CD14-positive monocyte (primary cell): ENCODE results near the gene TGFBR3. TPM values are rescaled to one million over a fixed set of nuclear protein-coding genes. Genes with fewer than 3 reads are reported as not detected.

ENCODE experiments used
- DNase-seq, 3 donors: peaks; one replicate each; pipeline ENCODE4 v3.0.0-alpha.2; 2011 to 2022
- H2AFZ ChIP-seq: 2 replicates; pipeline ENCODE4 v1.6.0; 2012; ENCODE audit warnings: mild to moderate bottlenecking, low read depth, low read length, inconsistent platforms; ENCODE audit not compliant: insufficient read depth, poor library complexity, severe bottlenecking
- H3K27ac ChIP-seq, 2 donors: 1 replicate in 1 of 2; 2 replicates in 1 of 2; pipeline ENCODE4 v1.5.1; 2012 to 2013; ENCODE audit warnings: low read length in 2 of 2, control low read depth in 1 of 2, inconsistent platforms in 1 of 2, low read depth in 1 of 2, mild to moderate bottlenecking in 1 of 2
- H3K27me3 ChIP-seq, 2 donors: one replicate each; pipeline versions ENCODE4 v1.6.0 to v1.6.1; 2011 to 2013; ENCODE audit warnings: low read length in 2 of 2; ENCODE audit not compliant: control insufficient read depth in 2 of 2, insufficient read depth in 2 of 2
- H3K36me3 ChIP-seq, 2 donors: replicated peaks in 1 of 2; 1 replicate in 1 of 2; 2 replicates in 1 of 2; pipeline versions ENCODE4 v1.5.1 to v1.6.1; 2012 to 2013; ENCODE audit warnings: low read length in 2 of 2, control low read depth in 1 of 2, inconsistent platforms in 1 of 2, mild to moderate bottlenecking in 1 of 2; ENCODE audit not compliant: insufficient read depth in 2 of 2, control insufficient read depth in 1 of 2
- H3K4me1 ChIP-seq, 2 donors: 1 replicate in 1 of 2; 2 replicates in 1 of 2; pipeline versions ENCODE4 v1.5.1 to v1.6.1; 2012 to 2013; ENCODE audit warnings: low read length in 2 of 2, control low read depth in 1 of 2, inconsistent platforms in 1 of 2, mild to moderate bottlenecking in 1 of 2, moderate library complexity in 1 of 2; ENCODE audit not compliant: insufficient read depth in 2 of 2, control insufficient read depth in 1 of 2
- H3K4me2 ChIP-seq: replicated peaks from 2 replicates; pipeline ENCODE3; 2012; ENCODE audit warnings: low read length, moderate library complexity, mild to moderate bottlenecking; ENCODE audit not compliant: poor library complexity, severe bottlenecking; ENCODE audit errors: extremely low read depth
- H3K4me3 ChIP-seq, 3 experiments: fragments of 200-600 bp in 1 of 3; sonication (generic) in 1 of 3; replicated peaks in 1 of 3; 1 replicate in 2 of 3; 2 replicates in 1 of 3; pipeline ENCODE4 v1.5.1; 2011 to 2013; ENCODE audit warnings: low read length in 3 of 3, mild to moderate bottlenecking in 3 of 3, control low read depth in 2 of 3, low read depth in 2 of 3, inconsistent platforms in 1 of 3, moderate library complexity in 1 of 3
- H3K79me2 ChIP-seq: 2 replicates; pipeline ENCODE4 v1.6.0; 2012; ENCODE audit warnings: mild to moderate bottlenecking, control low read depth, inconsistent platforms, low read length, moderate library complexity; ENCODE audit not compliant: insufficient read depth
- H3K9ac ChIP-seq: 2 replicates; pipeline ENCODE4 v1.6.0; 2017; ENCODE audit warnings: low read length, mild to moderate bottlenecking; ENCODE audit not compliant: insufficient read depth, poor library complexity, severe bottlenecking
- H3K9me3 ChIP-seq, 2 donors: replicated peaks in 1 of 2; 1 replicate in 1 of 2; 2 replicates in 1 of 2; pipeline versions ENCODE4 v1.5.1 to v1.6.1; 2012 to 2013; ENCODE audit warnings: low read length in 2 of 2, control low read depth in 1 of 2; ENCODE audit not compliant: control insufficient read depth in 1 of 2, insufficient read depth in 1 of 2
- H4K20me1 ChIP-seq: 2 replicates; pipeline ENCODE4 v1.6.0; 2012; ENCODE audit warnings: mild to moderate bottlenecking, low read length, control low read depth, moderate library complexity; ENCODE audit not compliant: insufficient read depth
- H3K27ac Mint-ChIP-seq, 7 donors: one replicate each; pipeline ENCODE4 v1.8.0; 2020; ENCODE audit warnings: mild to moderate bottlenecking in 7 of 7, mixed read lengths in 7 of 7, moderate library complexity in 6 of 7, inconsistent platforms in 2 of 7
- H3K27me3 Mint-ChIP-seq, 3 donors: one replicate each; pipeline ENCODE4 v1.8.0; 2021 to 2022; ENCODE audit warnings: low read depth in 3 of 3, mild to moderate bottlenecking in 3 of 3, mixed read lengths in 3 of 3, moderate library complexity in 3 of 3, inconsistent platforms in 1 of 3
- H3K36me3 Mint-ChIP-seq, 2 donors: one replicate each; pipeline ENCODE4 v1.8.0; 2020; ENCODE audit warnings: mixed read lengths in 2 of 2, inconsistent platforms in 1 of 2, mild to moderate bottlenecking in 1 of 2
- H3K4me1 Mint-ChIP-seq: one replicate; pipeline ENCODE4 v1.8.0; 2020; ENCODE audit warnings: mild to moderate bottlenecking, mixed read lengths
- H3K4me3 Mint-ChIP-seq, 2 donors: one replicate each; pipeline ENCODE4 v1.8.0; 2020; ENCODE audit warnings: mild to moderate bottlenecking in 2 of 2, mixed read lengths in 2 of 2, moderate library complexity in 1 of 2
- H3K9me3 Mint-ChIP-seq, 7 donors: one replicate each; pipeline ENCODE4 v1.8.0; 2020 to 2022; ENCODE audit warnings: mixed read lengths in 7 of 7, mild to moderate bottlenecking in 6 of 7, moderate library complexity in 6 of 7, inconsistent platforms in 2 of 7
- WGBS: methylation state at CpG from one replicate; pipeline ENCODE4 v1.1.5; 2013; ENCODE audit warnings: missing lambda C conversion rate; ENCODE audit not compliant: insufficient coverage; 5-methylcytosine and 5-hydroxymethylcytosine counted together
- intact Hi-C, 2 donors: fragments of 100-400 bp; cut with micrococcal nuclease; formaldehyde crosslinking; loops; one replicate each; pipeline versions ENCODE4 v1.15.0 to v1.15.1; 2023
- polyA plus RNA-seq, 3 donors: library from polyadenylated mRNA; depleted of rRNA in 1 of 3; unstranded in 2 of 3; stranded (reverse) in 1 of 3; fragments of 300-500 nt in 2 of 3; fragments of >200 nt in 1 of 3; fragmentation: Illumina TruSeq in 2 of 3; gene quantifications; 1 replicate in 2 of 3; 2 replicates in 1 of 3; pipeline ENCODE4 v1.2.3, GENCODE V29; 2012 to 2021
- TF ChIP-seq, protein P1 (sequence below): fragments of 200-600 bp; IDR thresholded peaks from one replicate; pipeline ENCODE4 v1.8.0; 2022; ENCODE audit warnings: antibody characterized with exemption, mild to moderate bottlenecking

The TGFBR3 gene
- polyA plus RNA-seq, 3 donors: 0.09 to 0.28 (median 0.20) TPM

GRCh38 chr1:91704746-91705145 lies 181.2 kb downstream of the TGFBR3 start:
- H3K4me1 Mint-ChIP-seq: no peaks in the 10 kb centered on the region
- intact Hi-C loops: no loop called here
- no peaks in the 10 kb centered on the region for H3K36me3 ChIP-seq
- H4K20me1 ChIP-seq: no peaks in the 10 kb centered on the region
- H3K4me1 ChIP-seq: no peaks in the 10 kb centered on the region
- TF ChIP-seq, protein P1, sequence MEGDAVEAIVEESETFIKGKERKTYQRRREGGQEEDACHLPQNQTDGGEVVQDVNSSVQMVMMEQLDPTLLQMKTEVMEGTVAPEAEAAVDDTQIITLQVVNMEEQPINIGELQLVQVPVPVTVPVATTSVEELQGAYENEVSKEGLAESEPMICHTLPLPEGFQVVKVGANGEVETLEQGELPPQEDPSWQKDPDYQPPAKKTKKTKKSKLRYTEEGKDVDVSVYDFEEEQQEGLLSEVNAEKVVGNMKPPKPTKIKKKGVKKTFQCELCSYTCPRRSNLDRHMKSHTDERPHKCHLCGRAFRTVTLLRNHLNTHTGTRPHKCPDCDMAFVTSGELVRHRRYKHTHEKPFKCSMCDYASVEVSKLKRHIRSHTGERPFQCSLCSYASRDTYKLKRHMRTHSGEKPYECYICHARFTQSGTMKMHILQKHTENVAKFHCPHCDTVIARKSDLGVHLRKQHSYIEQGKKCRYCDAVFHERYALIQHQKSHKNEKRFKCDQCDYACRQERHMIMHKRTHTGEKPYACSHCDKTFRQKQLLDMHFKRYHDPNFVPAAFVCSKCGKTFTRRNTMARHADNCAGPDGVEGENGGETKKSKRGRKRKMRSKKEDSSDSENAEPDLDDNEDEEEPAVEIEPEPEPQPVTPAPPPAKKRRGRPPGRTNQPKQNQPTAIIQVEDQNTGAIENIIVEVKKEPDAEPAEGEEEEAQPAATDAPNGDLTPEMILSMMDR: no peak
- H3K36me3 Mint-ChIP-seq: no peaks in the 10 kb centered on the region
- no peak overlapping the region for H3K27ac Mint-ChIP-seq
- H3K4me2 ChIP-seq: no peak overlapping the region
- H3K27me3 Mint-ChIP-seq: peaks cover 1 to 3% (median 2%) of the 10 kb centered on the region in 3 donors
- H3K9me3 ChIP-seq: no peaks in the 10 kb centered on the region
- no peak overlapping the region for H3K9ac ChIP-seq
- H3K9me3 Mint-ChIP-seq: peaks cover 0 to 4% (median 0%) of the 10 kb centered on the region in 7 donors
- no peak overlapping the region for H3K27ac ChIP-seq
- H3K4me3 ChIP-seq: no peak overlapping the region
- DNase-seq: no peak
- no peak overlapping the region for H3K4me3 Mint-ChIP-seq
- no peaks in the 10 kb centered on the region for H3K79me2 ChIP-seq
- H2AFZ ChIP-seq: no peak overlapping the region
- no CpG with 5 or more reads among the region's 1 CpG for WGBS
- no peaks in the 10 kb centered on the region for H3K27me3 ChIP-seq

- Mint-ChIP-seq H3K4me3 (no peak overlapping the region), H3K4me1 (peaks cover under 1% of the 10 kb centered on the region)
Observed at GRCh38 chr1:91703095-91703494, 182.9 kb downstream of the TGFBR3 start.

More at GRCh38 chr1:91703095-91703494, 182.9 kb downstream of the TGFBR3 start:
- Histone ChIP-seq H3K36me3 (no peaks in the 10 kb centered on the region), H3K4me2 (no peak overlapping the region), H3K9me3 (no peaks in the 10 kb centered on the region), H3K4me1 (no peaks in the 10 kb centered on the region), H3K4me3 (no peak overlapping the region), H3K27me3 (no peaks in the 10 kb centered on the region), H3K79me2 (no peaks in the 10 kb centered on the region), H3K9ac (no peak overlapping the region), H3K27ac (no peak overlapping the region), H4K20me1 (no peaks in the 10 kb centered on the region), H2AFZ (no peak overlapping the region)
- H3K27ac Mint-ChIP-seq: no peak overlapping the region
- H3K9me3 Mint-ChIP-seq: peaks cover 0 to 4% (median 0%) of the 10 kb centered on the region in 7 donors
- intact Hi-C loops: no loop called here
- no CpG with 5 or more reads among the region's 4 CpGs for WGBS
- no peaks in the 10 kb centered on the region for H3K36me3 Mint-ChIP-seq
- TF ChIP-seq, protein P1: no peak
- peaks cover 2 to 4% (median 4%) of the 10 kb centered on the region in 3 donors for H3K27me3 Mint-ChIP-seq
- no peak for DNase-seq
